ENCODE data around the gene FBXW5.

GRCh38 chr9:136981588-136982231, 37.2 kb upstream of the FBXW5 start:
- TF ChIP-seq ZNF347 (CRISPR knock-in tag; IDR thresholded peaks at IDR 0.05; ENCODE audit: low read depth), result no peak
- no peak for TF ChIP-seq ZBTB34 (CRISPR knock-in tag; IDR thresholded peaks at IDR 0.05)
- no peak for TF ChIP-seq ZEB2 (IDR thresholded peaks at IDR 0.05)
- TF ChIP-seq EP300 (IDR thresholded peaks at IDR 0.05; ENCODE audit: low read length), result no peak
- TF ChIP-seq REST (IDR thresholded peaks at IDR 0.05; ENCODE audit: borderline replicate concordance), result no peak
- no peak for TF ChIP-seq REST (CRISPR knock-in tag; IDR thresholded peaks at IDR 0.05; ENCODE audit: low read depth)
- TF ChIP-seq STAG1 (CRISPR knock-in tag; IDR thresholded peaks at IDR 0.05; ENCODE audit: borderline replicate concordance), result no peak
- TF ChIP-seq TAF15 (IDR thresholded peaks at IDR 0.05; ENCODE audit: low read depth, low read length), result no peak

All from K562 (cell line).